Activated CD8-positive, alpha-beta memory T cell treated with anti-CD3 and anti-CD28 coated beads, Interleukin-2, amount 50 U/mL, for 48 hours (primary cell): Measurements from ENCODE around the gene RFC2.
"Not testable (repeated sequence)": the region's sequence is repeated elsewhere in the genome, so short reads cannot be mapped to it uniquely, and the experiment has no call there.

Experiments
- DNase-seq: peaks from one replicate; pipeline ENCODE4 v3.0.0-alpha.2; 2020

The RFC2 gene

GRCh38 chr7:74215921-74216320, 38.3 kb downstream of the RFC2 start:
- no peak for DNase-seq

DNA sequence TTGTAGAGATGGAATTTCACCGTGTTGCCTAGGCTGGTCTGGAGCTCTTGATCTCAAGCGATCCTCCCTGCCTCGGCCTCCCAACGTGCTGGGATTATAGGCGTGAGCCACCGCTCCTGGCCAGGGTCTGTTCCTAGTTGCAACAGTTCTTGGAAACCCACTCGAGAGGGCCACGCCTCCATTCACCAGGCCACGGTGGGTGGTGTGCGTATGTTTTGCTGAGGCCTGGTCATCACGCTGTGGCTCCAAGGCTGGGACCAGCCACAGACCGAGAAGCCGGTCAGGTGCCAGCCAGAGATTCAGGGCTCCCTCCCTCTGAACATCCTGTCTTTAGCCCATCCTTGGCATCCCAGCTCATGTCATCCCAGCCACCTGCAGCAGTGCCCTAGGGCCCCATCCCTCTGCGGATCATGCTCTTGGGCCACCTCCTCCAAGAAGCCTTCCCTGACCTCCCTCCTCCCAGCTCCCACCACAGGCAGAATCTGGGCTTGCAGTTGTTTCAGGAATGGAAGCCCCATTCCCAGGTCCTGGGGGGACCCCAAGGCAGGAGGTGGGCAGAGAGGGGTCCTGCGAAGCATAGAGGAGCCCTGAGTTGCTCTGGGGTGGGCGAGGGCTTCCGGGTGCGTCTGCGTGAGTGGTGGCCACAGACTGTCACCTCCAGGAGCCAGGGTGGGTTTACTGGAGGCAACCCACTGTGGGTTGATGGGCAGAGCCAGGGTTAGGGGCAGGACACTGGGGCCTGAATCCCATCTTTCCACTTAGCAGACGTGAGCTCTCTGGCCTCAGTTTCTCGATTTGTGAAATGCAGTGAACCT, 39.2 kb downstream of the RFC2 start:
- no peak for DNase-seq

DNA sequence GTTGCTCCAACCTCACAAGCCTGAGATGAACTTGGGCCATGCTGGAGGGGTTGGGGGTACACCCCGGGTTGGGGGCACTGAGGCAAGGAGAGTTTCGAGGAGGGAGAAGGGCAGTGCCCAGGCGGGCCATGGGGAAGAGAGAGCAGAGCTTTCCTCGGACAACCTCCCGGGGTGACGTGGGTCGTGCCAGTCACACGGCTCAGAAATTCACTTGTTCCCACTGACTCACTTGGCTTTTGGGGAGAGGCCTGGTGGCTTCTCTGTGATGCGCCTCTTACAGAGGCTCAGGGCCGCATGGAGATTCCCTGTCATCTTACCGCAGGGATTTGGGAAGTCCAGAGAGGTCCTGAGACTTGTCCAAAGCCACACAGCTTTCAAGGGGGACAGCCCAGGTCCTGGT, 41.5 kb downstream of the RFC2 start:
- DNase-seq: no peak

DNA sequence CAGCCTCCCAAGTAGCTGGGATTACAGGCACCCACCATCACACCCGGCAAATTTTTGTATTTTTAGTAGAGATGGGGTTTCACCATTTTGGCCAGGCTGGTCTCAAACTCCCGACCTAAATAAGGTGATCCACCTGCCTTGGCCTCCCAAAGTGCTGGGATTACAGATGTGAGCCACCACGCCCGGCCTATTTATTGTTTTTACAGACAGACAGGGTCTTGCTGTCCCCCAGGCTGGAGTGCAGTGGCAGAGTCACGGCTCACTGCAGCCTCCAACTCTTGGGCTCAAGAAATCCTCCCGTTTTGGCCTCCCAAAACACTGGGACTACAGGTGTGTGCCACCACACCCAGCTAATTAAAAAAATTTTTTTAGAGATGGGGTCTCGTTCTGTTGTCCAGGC, 46.0 kb downstream of the RFC2 start:
- DNase-seq: not testable (repeated sequence)

DNA sequence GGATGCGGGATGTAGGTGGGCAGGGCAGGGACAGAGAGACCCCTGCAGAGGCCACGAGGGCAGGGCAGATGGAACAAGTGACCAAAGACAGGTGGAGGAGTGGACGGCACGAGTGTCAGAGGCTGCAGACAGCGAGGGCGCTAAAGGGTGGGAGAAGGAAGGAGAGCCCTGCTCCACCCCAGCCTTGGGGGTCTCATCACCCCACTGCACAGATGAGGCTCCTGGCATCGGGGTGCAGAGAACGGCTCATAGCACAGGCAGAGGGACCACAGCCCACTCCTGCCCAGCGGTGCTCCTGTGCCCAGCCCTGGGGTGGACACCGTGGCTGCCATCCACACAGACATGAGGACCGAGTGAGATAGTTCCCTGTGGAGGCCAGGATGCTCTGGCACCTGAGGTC, 46.6 kb downstream of the RFC2 start:
- no peak for DNase-seq

- peak; percentile 97 for DNase-seq
Observed at GRCh38 chr7:74206589-74207120, 47.5 kb downstream of the RFC2 start.

DNA sequence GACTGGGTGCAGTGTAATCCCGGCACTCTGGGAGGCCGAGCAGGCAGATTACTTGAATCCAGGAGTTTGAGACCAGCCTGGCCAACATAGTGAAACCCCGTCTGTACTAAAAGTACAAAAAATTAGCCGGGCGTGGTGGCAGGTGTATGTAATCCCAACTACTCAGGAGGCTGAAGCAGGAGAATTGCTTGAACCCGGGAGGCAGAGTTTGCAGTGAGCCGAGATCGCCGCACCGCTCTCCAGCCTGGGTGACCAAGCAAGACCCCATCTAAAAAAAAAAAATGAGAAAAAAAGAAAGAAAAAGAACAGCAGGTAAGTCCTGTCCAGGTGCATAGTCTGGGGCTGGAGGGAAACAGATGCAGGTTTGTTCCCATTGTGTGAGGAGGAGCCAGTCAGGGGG, 48.1 kb downstream of the RFC2 start:
- DNase-seq: not testable (repeated sequence)

- no peak for DNase-seq
Observed at GRCh38 chr7:74203956-74204618, 50.1 kb downstream of the RFC2 start.

GRCh38 chr7:74202841-74203556, 51.2 kb downstream of the RFC2 start:
- no peak for DNase-seq

DNA sequence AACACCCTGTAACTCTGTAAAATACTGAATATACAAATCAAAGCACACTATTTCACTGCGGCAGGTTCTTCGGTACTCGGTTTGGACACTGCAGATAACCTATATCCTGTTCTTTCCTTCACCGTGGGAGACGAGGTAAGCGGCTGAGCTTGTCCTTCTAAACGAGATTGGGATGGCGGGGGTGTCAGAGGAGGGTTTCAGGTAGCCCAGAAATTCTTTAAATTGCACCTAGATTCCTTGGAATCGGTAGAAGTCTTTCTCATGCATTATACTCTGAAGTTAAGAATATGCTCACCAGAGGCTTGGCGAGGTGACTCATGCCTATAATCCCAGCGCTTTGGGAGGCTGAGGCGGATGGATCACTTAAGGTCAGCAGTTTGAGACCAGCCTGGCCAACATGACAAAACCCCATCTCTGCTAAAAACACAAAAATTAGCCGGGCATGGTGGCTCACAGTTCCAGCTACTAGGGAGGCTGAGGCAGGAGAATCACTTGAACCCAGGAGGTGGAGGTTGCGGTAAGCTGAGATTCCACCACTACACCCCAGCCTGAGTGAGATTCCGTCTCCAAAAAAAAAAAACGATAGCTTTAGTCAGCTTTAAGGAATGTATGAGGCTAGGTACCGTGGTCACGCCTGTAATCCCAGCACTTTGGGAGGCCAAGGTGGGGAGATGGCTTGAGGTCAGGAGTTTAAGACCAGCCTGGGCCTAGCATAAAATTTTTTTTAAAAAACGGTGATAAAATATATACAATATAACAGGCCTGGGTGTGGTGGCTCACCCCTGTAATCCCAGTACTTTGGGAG, 54.4 kb downstream of the RFC2 start:
- no peak for DNase-seq

DNA sequence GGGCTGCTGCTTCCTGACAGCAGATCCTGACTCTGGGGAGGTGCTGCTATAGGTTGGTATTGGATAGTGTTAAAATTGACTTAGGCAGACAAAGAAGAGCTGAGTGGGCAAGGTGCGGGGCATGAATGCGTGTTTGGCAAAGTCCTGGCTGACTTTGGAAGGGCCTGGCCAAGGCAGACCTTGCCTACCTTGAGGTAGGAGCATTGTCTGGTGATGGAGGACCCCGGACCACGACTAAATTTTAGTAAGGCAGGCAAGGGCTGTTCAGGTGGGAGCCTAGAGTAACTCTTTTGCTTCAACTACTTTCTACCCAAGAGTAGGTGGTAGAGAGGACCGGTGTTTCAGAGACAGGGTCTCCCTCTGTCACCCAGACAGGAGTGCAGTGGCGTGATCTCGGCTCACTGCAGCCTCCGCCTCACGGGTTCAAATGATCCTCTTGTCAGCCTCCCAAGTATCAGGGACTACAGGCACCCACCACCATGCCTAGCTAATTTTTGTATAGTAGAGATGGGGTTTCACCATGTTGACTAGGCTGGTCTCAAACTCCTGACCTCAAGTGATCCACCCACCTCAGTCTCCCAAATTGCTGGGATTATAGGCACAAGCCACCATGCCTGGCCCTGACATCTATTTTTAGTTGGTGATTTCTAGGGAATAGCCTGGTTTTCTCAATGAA, 56.6 kb downstream of the RFC2 start:
- no peak for DNase-seq

GRCh38 chr7:74195968-74196654, 58.1 kb downstream of the RFC2 start:
- DNase-seq: not testable (repeated sequence)

GRCh38 chr7:74195139-74195860, 58.9 kb downstream of the RFC2 start:
- DNase-seq: not testable (repeated sequence)

- no peak for DNase-seq
Observed at GRCh38 chr7:74194686-74195085, 59.5 kb downstream of the RFC2 start.

DNA sequence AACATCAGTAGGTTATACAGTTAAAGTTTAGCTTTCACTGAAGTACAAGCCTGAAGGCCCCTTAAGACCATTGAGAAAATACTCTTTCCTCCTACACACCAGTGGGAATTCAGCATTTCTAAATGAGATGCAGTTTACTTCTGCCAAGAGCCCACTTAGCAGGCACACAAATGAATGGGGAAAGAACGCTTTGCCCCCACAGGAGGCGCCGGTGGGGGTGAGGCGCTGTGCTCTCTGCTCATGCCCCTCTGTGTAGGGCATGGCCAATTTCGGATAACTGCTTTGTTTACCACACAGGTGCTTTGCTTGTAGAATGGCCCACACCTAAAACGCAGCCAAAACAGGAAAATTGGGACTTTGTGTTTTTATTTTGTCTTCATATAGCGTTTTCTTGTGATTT, 60.3 kb downstream of the RFC2 start:
- DNase-seq: no peak

GRCh38 chr7:74193054-74193453, 61.1 kb downstream of the RFC2 start:
- DNase-seq: no peak

GRCh38 chr7:74191231-74191630, 63.0 kb downstream of the RFC2 start:
- no peak for DNase-seq

DNA sequence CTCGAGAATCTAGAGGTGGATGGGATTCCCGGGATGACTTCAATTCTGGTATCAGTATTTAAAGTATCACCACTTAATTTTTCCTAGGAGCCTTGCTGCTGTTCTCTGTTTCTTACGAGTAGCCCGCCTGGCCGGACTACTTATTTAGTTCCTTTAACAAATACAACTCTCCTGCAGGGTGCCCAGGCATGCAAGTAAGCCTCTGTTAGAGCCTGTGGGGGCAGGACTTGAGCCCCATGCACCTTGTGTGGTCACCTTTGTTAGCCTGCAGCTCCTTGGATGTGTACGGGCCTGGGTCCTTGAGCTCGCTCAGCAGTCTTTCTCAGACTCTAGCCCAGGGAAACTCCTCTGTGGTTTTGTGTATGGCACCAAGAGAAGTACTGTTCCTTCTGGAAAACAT, 63.9 kb downstream of the RFC2 start:
- DNase-seq: no peak

- DNase-seq: no peak
Observed at GRCh38 chr7:74187915-74188675, 66.1 kb downstream of the RFC2 start.

DNA sequence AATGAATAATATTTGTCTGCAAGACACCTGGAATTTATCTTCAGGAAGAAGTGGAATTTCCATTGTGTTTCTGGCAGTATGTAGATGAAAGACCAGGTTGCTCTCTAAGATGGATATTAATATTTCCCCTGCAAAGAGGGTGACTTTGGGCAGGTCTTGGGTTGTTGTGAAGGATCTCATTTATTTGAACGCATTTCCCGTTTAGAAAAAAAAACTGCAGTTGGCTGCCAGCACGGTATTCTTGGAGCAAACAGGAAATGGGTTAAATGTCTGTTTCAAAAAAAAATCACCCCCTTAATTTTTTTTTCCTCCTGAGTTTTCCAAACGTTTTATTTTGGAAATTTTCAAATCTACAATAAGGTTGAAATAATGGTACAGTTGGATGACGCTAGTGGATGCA, 68.6 kb downstream of the RFC2 start:
- DNase-seq: no peak
